Stimulated activated CD4-positive, alpha-beta T cell treated with anti-CD3 and anti-CD28 coated beads, Interleukin-2, amount 100 ng/mL, for 4 hours (primary cell): ENCODE data around the gene TNFAIP8L2.
"Not testable (repeated sequence)": the region's sequence is repeated elsewhere in the genome, so short reads cannot be mapped to it uniquely, and the experiment has no call there.

Source experiments
- DNase-seq: peaks from one replicate; pipeline ENCODE4 v3.0.0-alpha.2; 2020; ENCODE audit warnings: low read depth

TNFAIP8L2 gene

GRCh38 chr1:151192047-151192446, 35.6 kb downstream of the TNFAIP8L2 start:
- no peak for DNase-seq

- no peak for DNase-seq
These were observed 36.9 kb downstream of the TNFAIP8L2 start for GRCh38 chr1:151193304-151193703.

GRCh38 chr1:151193856-151194255, 37.4 kb downstream of the TNFAIP8L2 start:
- no peak for DNase-seq

DNA sequence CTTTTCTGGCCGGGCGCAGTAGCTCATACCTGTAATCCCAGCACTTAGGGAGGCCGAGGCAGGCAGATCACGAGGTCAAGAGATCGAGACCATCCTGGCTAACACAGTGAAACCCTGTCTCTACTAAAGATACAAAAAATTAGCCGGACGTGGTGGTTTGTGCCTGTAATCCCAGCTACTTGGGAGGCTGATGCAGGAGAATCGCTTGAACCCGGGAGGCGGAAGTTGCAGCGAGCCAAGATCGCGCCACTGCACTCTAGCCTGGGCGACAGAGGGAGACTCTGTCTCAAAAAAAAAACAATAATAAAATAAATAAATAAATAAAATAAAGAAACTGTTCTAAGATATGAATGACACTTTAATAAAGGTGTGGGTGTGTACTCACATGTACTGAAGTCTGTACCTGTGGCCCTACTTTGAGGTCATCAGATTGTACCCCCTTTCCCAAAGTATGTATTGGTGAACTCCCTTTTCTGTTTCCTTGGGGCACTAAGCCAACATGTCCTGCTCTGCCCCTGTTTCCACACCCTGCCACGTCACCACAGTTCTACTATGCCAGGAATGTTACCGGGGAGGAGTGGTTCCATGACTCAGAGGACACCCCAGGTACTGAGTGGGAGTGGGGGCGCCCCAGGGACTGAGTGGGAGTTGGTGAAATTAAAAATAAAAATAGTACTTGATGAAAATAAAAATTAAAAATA, 38.6 kb downstream of the TNFAIP8L2 start:
- DNase-seq: peak; percentile 24

GRCh38 chr1:151196292-151196800, 39.9 kb downstream of the TNFAIP8L2 start:
- DNase-seq: peak; percentile 47

GRCh38 chr1:151197863-151198253, 41.4 kb downstream of the TNFAIP8L2 start:
- DNase-seq: no peak

- peak; percentile 98 for DNase-seq
These were observed 42.0 kb downstream of the TNFAIP8L2 start, which contains the start of gene PIP5K1A for GRCh38 chr1:151198254-151199127. PIP5K1A (plus strand) TSS chr1:151198552; CDS start chr1:151198997, 445 bp downstream.

DNA sequence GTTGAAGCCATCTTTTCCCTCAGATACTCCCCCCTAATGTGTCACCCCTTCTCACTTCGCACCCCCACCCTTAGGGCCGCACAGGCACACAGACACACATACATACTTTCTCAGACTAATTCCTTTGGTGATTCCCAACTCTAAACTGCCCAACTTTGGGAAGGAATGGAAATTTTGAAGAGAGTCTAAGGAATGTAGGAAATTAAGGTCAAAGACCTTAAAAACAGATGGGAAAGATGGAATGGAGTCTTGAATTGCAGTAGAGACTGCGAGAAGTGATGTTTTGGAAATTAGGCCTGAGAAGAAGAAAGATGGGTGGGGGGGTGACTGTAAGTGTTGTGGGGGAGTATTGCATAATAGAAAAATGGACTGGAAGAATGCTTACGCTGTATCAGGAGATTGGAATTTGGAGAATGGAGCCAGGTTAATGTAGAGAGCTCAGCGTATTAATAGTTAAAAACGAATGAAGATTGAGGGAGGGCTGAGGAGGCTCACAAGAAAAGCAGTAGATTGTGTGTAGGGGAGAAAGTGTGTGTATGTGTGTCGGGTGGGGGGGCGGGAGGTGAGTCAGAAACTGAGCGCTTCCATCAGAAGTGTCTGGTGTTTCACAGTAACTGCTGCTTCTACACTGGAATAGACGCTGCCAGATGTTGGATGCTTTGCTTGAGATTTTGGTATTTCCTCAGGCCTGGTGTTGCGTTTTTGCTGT, 43.6 kb downstream of the TNFAIP8L2 start:
- DNase-seq: no peak

- DNase-seq: not testable (repeated sequence)
These were observed 49.0 kb downstream of the TNFAIP8L2 start for GRCh38 chr1:151205381-151205965.
